ENCODE results near the gene MTHFR.
"Not testable (repeated sequence)": the region's sequence is repeated elsewhere in the genome, so short reads cannot be mapped to it uniquely, and the experiment has no call there.

DNA sequence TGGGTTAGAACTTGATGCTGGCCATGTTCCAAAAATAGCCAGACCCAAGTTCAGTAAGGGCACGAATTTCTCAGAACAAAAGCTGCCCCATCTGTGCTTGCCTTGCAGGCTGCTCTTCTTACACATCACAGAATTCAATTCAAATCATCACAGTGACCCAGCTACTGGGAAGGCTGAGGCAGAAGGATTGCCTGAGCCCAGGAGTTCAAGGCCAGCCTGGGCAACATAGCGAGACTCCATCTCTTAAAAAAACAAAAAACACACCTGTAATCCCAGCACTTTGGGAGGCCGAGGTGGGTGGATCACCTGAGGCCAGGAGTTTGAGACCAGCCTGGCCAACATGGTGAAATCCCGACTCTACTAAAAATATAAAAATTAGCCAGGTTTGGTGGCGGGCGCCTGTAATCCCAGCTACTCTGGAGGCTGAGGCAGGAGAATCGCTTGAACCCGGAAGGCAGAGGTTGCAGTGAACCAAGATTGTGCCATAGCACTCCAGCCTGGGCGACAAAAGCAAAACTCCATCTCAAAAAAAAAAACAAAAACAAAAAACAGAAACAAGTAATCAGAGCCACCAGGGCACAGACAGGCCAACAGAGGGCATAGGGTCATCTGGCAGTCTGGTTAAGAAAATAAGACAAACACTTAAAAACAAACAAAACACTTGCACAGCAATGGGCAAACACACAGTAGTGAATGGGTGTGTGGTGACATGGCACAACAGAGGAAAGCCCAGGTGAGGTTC, 1.7 kb downstream of the MTHFR start:
- TF ChIP-seq, protein P1, sequence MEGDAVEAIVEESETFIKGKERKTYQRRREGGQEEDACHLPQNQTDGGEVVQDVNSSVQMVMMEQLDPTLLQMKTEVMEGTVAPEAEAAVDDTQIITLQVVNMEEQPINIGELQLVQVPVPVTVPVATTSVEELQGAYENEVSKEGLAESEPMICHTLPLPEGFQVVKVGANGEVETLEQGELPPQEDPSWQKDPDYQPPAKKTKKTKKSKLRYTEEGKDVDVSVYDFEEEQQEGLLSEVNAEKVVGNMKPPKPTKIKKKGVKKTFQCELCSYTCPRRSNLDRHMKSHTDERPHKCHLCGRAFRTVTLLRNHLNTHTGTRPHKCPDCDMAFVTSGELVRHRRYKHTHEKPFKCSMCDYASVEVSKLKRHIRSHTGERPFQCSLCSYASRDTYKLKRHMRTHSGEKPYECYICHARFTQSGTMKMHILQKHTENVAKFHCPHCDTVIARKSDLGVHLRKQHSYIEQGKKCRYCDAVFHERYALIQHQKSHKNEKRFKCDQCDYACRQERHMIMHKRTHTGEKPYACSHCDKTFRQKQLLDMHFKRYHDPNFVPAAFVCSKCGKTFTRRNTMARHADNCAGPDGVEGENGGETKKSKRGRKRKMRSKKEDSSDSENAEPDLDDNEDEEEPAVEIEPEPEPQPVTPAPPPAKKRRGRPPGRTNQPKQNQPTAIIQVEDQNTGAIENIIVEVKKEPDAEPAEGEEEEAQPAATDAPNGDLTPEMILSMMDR (IDR thresholded peaks at IDR 0.05): not testable (repeated sequence)
- not testable (repeated sequence) for TF ChIP-seq POLR2A (IDR thresholded peaks at IDR 0.05)

Data from adrenal gland (tissue), 5 donors.